ENCODE data around the gene ARL4C.

DNA sequence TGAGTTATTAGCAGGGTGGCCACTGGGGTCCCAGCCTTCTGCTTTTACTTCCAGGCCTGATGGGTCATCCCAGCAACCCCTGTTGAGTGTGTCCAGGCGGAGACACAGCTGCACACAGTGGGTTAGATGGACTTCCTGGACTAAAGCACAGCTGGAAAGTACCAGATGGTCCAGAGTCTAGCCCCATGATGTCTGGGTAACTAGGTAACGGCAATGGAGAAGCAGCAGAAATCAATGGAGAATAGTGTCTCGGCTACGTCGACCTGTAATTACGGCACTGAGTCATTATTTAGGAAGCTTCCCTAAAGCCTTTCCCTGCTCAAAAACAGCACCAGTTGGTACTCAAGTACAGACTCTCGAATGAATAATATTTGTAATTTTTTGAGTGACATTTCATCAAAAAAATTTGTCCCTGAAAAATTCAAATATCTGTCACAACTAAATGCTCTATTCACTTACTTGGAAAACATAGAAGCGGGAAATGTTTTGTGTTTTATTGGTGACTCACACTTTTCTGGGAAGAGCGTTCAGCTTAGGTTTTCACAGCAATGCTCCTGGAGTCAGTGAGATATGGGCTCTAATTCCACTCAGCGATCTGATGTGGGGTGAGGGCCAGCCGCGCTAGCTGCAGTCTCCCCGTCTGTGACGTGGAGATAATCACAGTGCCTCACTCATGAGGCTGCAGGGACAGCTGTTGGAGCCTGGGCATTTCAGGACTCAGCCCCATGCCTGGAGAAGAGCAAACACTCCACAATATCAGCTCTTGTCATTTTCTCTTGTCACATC lies 16.2 kb upstream of the ARL4C start:
- TF ChIP-seq CTCF (IDR thresholded peaks at IDR 0.05; ENCODE audit: low read depth, low read length, missing input control) (no peak), REST (IDR thresholded peaks at IDR 0.05) (no peak), SP1 (IDR thresholded peaks at IDR 0.05) (no peak), MAX (IDR thresholded peaks at IDR 0.05) (no peak), RXRA (IDR thresholded peaks at IDR 0.05) (no peak), TAF1 (conservative IDR thresholded peaks at IDR 0.05) (no peak)
- TF ChIP-seq, protein P1, sequence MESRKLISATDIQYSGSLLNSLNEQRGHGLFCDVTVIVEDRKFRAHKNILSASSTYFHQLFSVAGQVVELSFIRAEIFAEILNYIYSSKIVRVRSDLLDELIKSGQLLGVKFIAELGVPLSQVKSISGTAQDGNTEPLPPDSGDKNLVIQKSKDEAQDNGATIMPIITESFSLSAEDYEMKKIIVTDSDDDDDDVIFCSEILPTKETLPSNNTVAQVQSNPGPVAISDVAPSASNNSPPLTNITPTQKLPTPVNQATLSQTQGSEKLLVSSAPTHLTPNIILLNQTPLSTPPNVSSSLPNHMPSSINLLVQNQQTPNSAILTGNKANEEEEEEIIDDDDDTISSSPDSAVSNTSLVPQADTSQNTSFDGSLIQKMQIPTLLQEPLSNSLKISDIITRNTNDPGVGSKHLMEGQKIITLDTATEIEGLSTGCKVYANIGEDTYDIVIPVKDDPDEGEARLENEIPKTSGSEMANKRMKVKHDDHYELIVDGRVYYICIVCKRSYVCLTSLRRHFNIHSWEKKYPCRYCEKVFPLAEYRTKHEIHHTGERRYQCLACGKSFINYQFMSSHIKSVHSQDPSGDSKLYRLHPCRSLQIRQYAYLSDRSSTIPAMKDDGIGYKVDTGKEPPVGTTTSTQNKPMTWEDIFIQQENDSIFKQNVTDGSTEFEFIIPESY (IDR thresholded peaks at IDR 0.05) = no peak

Data from liver (tissue), 3 donors.